ENCODE data around the gene PHGDH. TPM values are rescaled to one million over a fixed set of nuclear protein-coding genes. Genes with fewer than 3 reads are reported as not detected.

PHGDH gene
- total and polyA plus RNA-seq, 2 donors (not counting 1 experiment from before 2014, with no cell fraction given) = 1.2 to 3.9 TPM

DNA sequence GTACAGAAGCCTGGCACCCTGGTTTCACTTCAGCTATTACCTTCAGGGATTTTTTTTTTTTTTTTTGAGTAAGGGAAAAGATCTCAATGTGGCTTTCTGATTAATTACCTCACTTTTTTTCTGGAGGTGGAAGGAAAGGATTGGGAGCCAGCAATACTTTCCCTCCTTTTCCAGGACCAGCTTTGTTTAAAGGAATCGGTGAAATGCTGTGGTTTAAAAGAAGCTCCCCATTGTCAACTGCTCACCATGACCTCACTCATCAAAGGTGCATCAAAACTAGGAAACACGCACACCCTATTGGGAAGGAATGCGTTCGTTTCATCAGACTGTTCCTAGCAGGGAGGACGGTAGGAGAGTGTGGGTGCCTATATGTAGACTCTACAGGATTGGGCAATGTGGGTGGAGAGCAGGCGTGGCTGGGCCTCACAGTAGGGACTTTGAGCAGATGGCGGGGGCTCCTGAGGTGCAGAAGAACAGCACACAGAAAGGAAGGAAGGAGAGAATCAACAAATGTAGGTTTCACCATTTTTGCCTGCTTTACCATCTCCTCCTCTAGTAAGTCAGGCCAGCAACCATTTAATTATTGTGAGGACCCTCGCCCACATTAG lies 13.0 kb downstream of the PHGDH start:
- Mint-ChIP-seq H3K9me3 (ENCODE audit: insufficient read depth) (no peaks in the 10 kb centered on the region), H3K4me3 (no peak overlapping the region), H3K27me3 (no peaks in the 10 kb centered on the region), H3K27ac (no peak overlapping the region), H3K4me1 (peaks cover 5% of the 10 kb centered on the region)
- intact Hi-C loops (cut with micrococcal nuclease) = no loop called here
- H3K4me3 ChIP-seq (ENCODE audit: control extremely low read depth in 1 of 5, extremely low read depth in 1 of 5, insufficient read depth in 1 of 5, low read depth in 2 of 5, low read length in 4 of 5) = no peak overlapping the region
- no peaks in the 10 kb centered on the region for H3K79me2 ChIP-seq (ENCODE audit: control insufficient read depth, insufficient read depth, low read length)
- WGBS (ENCODE audit: insufficient coverage) = 86% methylated on average over 6 of the region's 8 CpGs
- H3K36me3 ChIP-seq (replicated peaks in 1 of 2; ENCODE audit: control extremely low read depth in 1 of 2, control insufficient read depth in 1 of 2, extremely low read depth in 1 of 2, insufficient read depth in 2 of 2, low read length in 1 of 2) = no peaks in the 10 kb centered on the region
- DNase-seq (no peak), ATAC-seq (ENCODE audit: low read depth) (no peak)
- no peaks in the 10 kb centered on the region for H3K4me1 ChIP-seq (ENCODE audit: control insufficient read depth in 2 of 2, insufficient read depth in 2 of 2, low read length in 2 of 2)
- no peaks in the 10 kb centered on the region for H4K20me1 ChIP-seq (ENCODE audit: control insufficient read depth, insufficient read depth, low read length, poor library complexity, severe bottlenecking)
- no peak overlapping the region for H3K9ac ChIP-seq (ENCODE audit: low read length)
- ChIA-PET CTCF (interaction anchor here (0.6 to 0.7 kb wide), 2 partner anchors 15 to 326 kb away, joined by 3 read pairs; no protein-coding TSS in a partner anchor), POLR2A (no interaction called here)
- TF ChIP-seq, protein P1, sequence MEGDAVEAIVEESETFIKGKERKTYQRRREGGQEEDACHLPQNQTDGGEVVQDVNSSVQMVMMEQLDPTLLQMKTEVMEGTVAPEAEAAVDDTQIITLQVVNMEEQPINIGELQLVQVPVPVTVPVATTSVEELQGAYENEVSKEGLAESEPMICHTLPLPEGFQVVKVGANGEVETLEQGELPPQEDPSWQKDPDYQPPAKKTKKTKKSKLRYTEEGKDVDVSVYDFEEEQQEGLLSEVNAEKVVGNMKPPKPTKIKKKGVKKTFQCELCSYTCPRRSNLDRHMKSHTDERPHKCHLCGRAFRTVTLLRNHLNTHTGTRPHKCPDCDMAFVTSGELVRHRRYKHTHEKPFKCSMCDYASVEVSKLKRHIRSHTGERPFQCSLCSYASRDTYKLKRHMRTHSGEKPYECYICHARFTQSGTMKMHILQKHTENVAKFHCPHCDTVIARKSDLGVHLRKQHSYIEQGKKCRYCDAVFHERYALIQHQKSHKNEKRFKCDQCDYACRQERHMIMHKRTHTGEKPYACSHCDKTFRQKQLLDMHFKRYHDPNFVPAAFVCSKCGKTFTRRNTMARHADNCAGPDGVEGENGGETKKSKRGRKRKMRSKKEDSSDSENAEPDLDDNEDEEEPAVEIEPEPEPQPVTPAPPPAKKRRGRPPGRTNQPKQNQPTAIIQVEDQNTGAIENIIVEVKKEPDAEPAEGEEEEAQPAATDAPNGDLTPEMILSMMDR (IDR thresholded peaks at IDR 0.05) = no peak
- H2AFZ ChIP-seq (ENCODE audit: insufficient read depth, low read depth, low read length, poor library complexity, severe bottlenecking) = no peak overlapping the region
- H3K27me3 ChIP-seq (replicated peaks in 1 of 4; ENCODE audit: control extremely low read depth in 1 of 4, control insufficient read depth in 3 of 4, insufficient read depth in 4 of 4, low read length in 3 of 4) = no peaks in the 10 kb centered on the region
- H3K9me3 ChIP-seq (ENCODE audit: control extremely low read depth in 1 of 3, control insufficient read depth in 2 of 3, insufficient read depth in 1 of 3, low read length in 2 of 3) = peaks cover 0 to 4% (median 0%) of the 10 kb centered on the region in 3 donors
- H3K4me2 ChIP-seq (replicated peaks; ENCODE audit: low read depth, low read length, poor library complexity, severe bottlenecking) = no peak overlapping the region
- H3K27ac ChIP-seq (ENCODE audit: low read length in 2 of 2) = no peak overlapping the region

- H3K4me2 ChIP-seq (replicated peaks; ENCODE audit: low read depth, low read length, poor library complexity, severe bottlenecking) = no peak overlapping the region
- no peak overlapping the region for H3K4me3 Mint-ChIP-seq
- no peak overlapping the region for H3K9ac ChIP-seq (ENCODE audit: low read length)
- H4K20me1 ChIP-seq (ENCODE audit: control insufficient read depth, insufficient read depth, low read length, poor library complexity, severe bottlenecking) = no peaks in the 10 kb centered on the region
- H3K4me1 Mint-ChIP-seq = peaks cover 5% of the 10 kb centered on the region
- no peaks in the 10 kb centered on the region for H3K4me1 ChIP-seq (ENCODE audit: control insufficient read depth in 2 of 2, insufficient read depth in 2 of 2, low read length in 2 of 2)
- 100% methylated on average over 4 of the region's 5 CpGs for WGBS (ENCODE audit: insufficient coverage)
- TF ChIP-seq EZH2 (IDR thresholded peaks at IDR 0.05; ENCODE audit: borderline replicate concordance, insufficient read depth, low read depth, low read length, poor library complexity, severe bottlenecking) = no peak
- TF ChIP-seq, protein P1 (IDR thresholded peaks at IDR 0.05) = no peak
- DNase-seq (no peak), ATAC-seq (ENCODE audit: low read depth) (no peak)
- CTCF ChIA-PET = no interaction called here
- H3K79me2 ChIP-seq (ENCODE audit: control insufficient read depth, insufficient read depth, low read length) = no peaks in the 10 kb centered on the region
- no peaks in the 10 kb centered on the region for H3K27me3 Mint-ChIP-seq
- no peak overlapping the region for H3K27ac Mint-ChIP-seq
- POLR2A ChIA-PET = no interaction called here
- no peaks in the 10 kb centered on the region for H3K27me3 ChIP-seq (replicated peaks in 1 of 4; ENCODE audit: control extremely low read depth in 1 of 4, control insufficient read depth in 3 of 4, insufficient read depth in 4 of 4, low read length in 3 of 4)
- H2AFZ ChIP-seq (ENCODE audit: insufficient read depth, low read depth, low read length, poor library complexity, severe bottlenecking) = no peak overlapping the region
- no peak overlapping the region for H3K27ac ChIP-seq (ENCODE audit: low read length in 2 of 2)
- H3K4me3 ChIP-seq (ENCODE audit: control extremely low read depth in 1 of 5, extremely low read depth in 1 of 5, insufficient read depth in 1 of 5, low read depth in 2 of 5, low read length in 4 of 5) = no peak overlapping the region
- H3K9me3 ChIP-seq (ENCODE audit: control extremely low read depth in 1 of 3, control insufficient read depth in 2 of 3, insufficient read depth in 1 of 3, low read length in 2 of 3) = peaks cover 0 to 4% (median 0%) of the 10 kb centered on the region in 3 donors
- H3K9me3 Mint-ChIP-seq (ENCODE audit: insufficient read depth) = no peaks in the 10 kb centered on the region
- no peaks in the 10 kb centered on the region for H3K36me3 ChIP-seq (replicated peaks in 1 of 2; ENCODE audit: control extremely low read depth in 1 of 2, control insufficient read depth in 1 of 2, extremely low read depth in 1 of 2, insufficient read depth in 2 of 2, low read length in 1 of 2)
- intact Hi-C loops (cut with micrococcal nuclease) = no loop called here
Measured at GRCh38 chr1:119725626-119726025, 13.9 kb downstream of the PHGDH start.
